ENCODE measurements around the gene METTL17.
"Not testable (repeated sequence)": the region's sequence is repeated elsewhere in the genome, so short reads cannot be mapped to it uniquely, and the experiment has no call there.

The METTL17 gene

GRCh38 chr14:21024585-21025370 lies 35.0 kb downstream of the METTL17 start, which contains the start of gene NDRG2:
NDRG2 (minus strand) TSS chr14:21025061; CDS start chr14:21023315, 1,746 bp downstream.
- DNase-seq (ENCODE audit: low read depth), result no peak

GRCh38 chr14:21025371-21026273 lies 35.8 kb downstream of the METTL17 start:
- DNase-seq (ENCODE audit: low read depth), result no peak

- no peak for DNase-seq (ENCODE audit: low read depth)
Measured at GRCh38 chr14:21026274-21026987, 36.7 kb downstream of the METTL17 start.

GRCh38 chr14:21026988-21027315 lies 37.2 kb downstream of the METTL17 start:
- no peak for DNase-seq (ENCODE audit: low read depth)

GRCh38 chr14:21029917-21030316 lies 40.1 kb downstream of the METTL17 start, which contains the start of gene TPPP2:
TPPP2 (plus strand) TSS chr14:21030217; CDS start chr14:21030582, 365 bp downstream.
- no peak for DNase-seq (ENCODE audit: low read depth)

GRCh38 chr14:21030531-21030930 lies 40.8 kb downstream of the METTL17 start:
- DNase-seq (ENCODE audit: low read depth), result no peak

- no peak for DNase-seq (ENCODE audit: low read depth)
Measured at GRCh38 chr14:21032326-21033132, 42.7 kb downstream of the METTL17 start.

GRCh38 chr14:21033133-21033698 lies 43.4 kb downstream of the METTL17 start:
- DNase-seq (ENCODE audit: low read depth), result no peak

- DNase-seq (ENCODE audit: low read depth), result no peak
Measured at GRCh38 chr14:21034707-21035106, 44.9 kb downstream of the METTL17 start, which contains the start of gene RNASE13. RNASE13 (minus strand) TSS chr14:21034807; CDS start chr14:21034288, 519 bp downstream.

- DNase-seq (ENCODE audit: low read depth), result no peak
Measured at GRCh38 chr14:21036751-21037150, 47.0 kb downstream of the METTL17 start.

- no peak for DNase-seq (ENCODE audit: low read depth)
Measured at GRCh38 chr14:21037156-21037555, 47.4 kb downstream of the METTL17 start.

- DNase-seq (ENCODE audit: low read depth), result no peak
Measured at GRCh38 chr14:21038441-21039422, 49.0 kb downstream of the METTL17 start.

- peak; percentile 64 for DNase-seq (ENCODE audit: low read depth)
Measured at GRCh38 chr14:21039585-21040369, 50.0 kb downstream of the METTL17 start.

GRCh38 chr14:21040370-21040925 lies 50.7 kb downstream of the METTL17 start:
- no peak for DNase-seq (ENCODE audit: low read depth)

GRCh38 chr14:21040941-21041340 lies 51.2 kb downstream of the METTL17 start:
- DNase-seq (ENCODE audit: low read depth), result not testable (repeated sequence)

GRCh38 chr14:21041676-21042433 lies 52.1 kb downstream of the METTL17 start, which contains the start of gene RNASE7:
RNASE7 (plus strand) TSS chr14:21042362; CDS start chr14:21042993, 631 bp downstream.
- no peak for DNase-seq (ENCODE audit: low read depth)

- DNase-seq (ENCODE audit: low read depth), result no peak
Measured at GRCh38 chr14:21042918-21043317, 53.1 kb downstream of the METTL17 start.
